K562 (cell line): ENCODE results near the gene SHC1. TPM values are rescaled to one million over a fixed set of nuclear protein-coding genes. Genes with fewer than 3 reads are reported as not detected.

ENCODE experiments used
- AFF4 ChIP-seq: sonication (generic); formaldehyde crosslinking; IDR thresholded peaks from 2 replicates; pipeline ENCODE4 v1.8.0; 2023; ENCODE audit warnings: mild to moderate bottlenecking, missing genetic modification reagents
- C11orf30 ChIP-seq: fragments of 450-650 bp; IDR thresholded peaks from 2 replicates; pipeline ENCODE4 v1.6.1; 2016; ENCODE audit warnings: low read depth, mild to moderate bottlenecking
- CBFB ChIP-seq: sonication (generic); formaldehyde crosslinking; IDR thresholded peaks from 2 replicates; pipeline ENCODE4 v1.4.0; 2020; ENCODE audit warnings: mild to moderate bottlenecking, missing genetic modification reagents
- EGR1 ChIP-seq: fragments of 450-650 bp; conservative IDR thresholded peaks from 2 replicates; pipeline ENCODE4 v1.6.1; 2017; ENCODE audit warnings: mild to moderate bottlenecking
- HINFP ChIP-seq: fragments of 450-650 bp; conservative IDR thresholded peaks from 2 replicates; pipeline ENCODE4 v1.6.1; 2016; ENCODE audit warnings: missing genetic modification characterization, low read depth, mild to moderate bottlenecking, control low read depth, missing compliant biosample characterization
- NFE2 ChIP-seq: IDR thresholded peaks from 2 replicates; pipeline ENCODE4 v1.6.1; 2014; ENCODE audit warnings: antibody characterized with exemption, low read depth
- SRSF9 ChIP-seq: fragments of 200-400 bp; formaldehyde crosslinking; IDR thresholded peaks from 2 replicates; pipeline ENCODE4 v1.6.1; 2017; ENCODE audit warnings: low read depth, low read length, borderline replicate concordance
- TCF3 ChIP-seq: sonication (generic); formaldehyde crosslinking; IDR thresholded peaks from 2 replicates; pipeline ENCODE4 v1.4.0; 2020; ENCODE audit warnings: mild to moderate bottlenecking, missing genetic modification reagents
- TFAP4 ChIP-seq: sonication (generic); formaldehyde crosslinking; IDR thresholded peaks from 2 replicates; pipeline ENCODE4 v1.8.0; 2022; ENCODE audit warnings: missing genetic modification reagents, mild to moderate bottlenecking, moderate library complexity, borderline replicate concordance
- ZBTB9 ChIP-seq: fragments of 450-650 bp; formaldehyde crosslinking; IDR thresholded peaks from 2 replicates; pipeline ENCODE4 v1.4.0; 2020; ENCODE audit warnings: mild to moderate bottlenecking, moderate library complexity
- ZNF316 ChIP-seq: fragments of 450-650 bp; IDR thresholded peaks from 2 replicates; pipeline ENCODE4 v1.6.1; 2016
- ZNF583 ChIP-seq: fragments of 250-450 bp; sonication (Bioruptor Pico); IDR thresholded peaks from 2 replicates; pipeline ENCODE4 v1.4.0; 2020
- ZNF707 ChIP-seq: fragments of 250-450 bp; sonication (Bioruptor Pico); conservative IDR thresholded peaks from 2 replicates; pipeline ENCODE4 v1.8.0; 2022; ENCODE audit warnings: inconsistent platforms, mild to moderate bottlenecking, moderate library complexity
- ZNF785 ChIP-seq: fragments of 250-450 bp; sonication (Bioruptor Pico); IDR thresholded peaks from 2 replicates; pipeline ENCODE4 v1.4.0; 2020; ENCODE audit warnings: mild to moderate bottlenecking
- polyA plus RNA-seq, 8 experiments: library from polyadenylated mRNA; depleted of rRNA in 4 of 8; stranded (reverse) in 5 of 8; unstranded in 3 of 8; fragments of >200 nt; fragmentation: Nextera tagmentation in 2 of 8; fragmentation: Illumina TruSeq in 1 of 8; extraction: Ambion mirVana in 2 of 8; extraction: Trizol in 1 of 8; gene quantifications; 2 replicates each; pipeline versions ENCODE4 v1.2.1 to v1.2.3, GENCODE V29; 2011 to 2014; ENCODE audit warnings: inconsistent platforms in 1 of 8, missing spikeins in 1 of 8
- total RNA-seq, 7 experiments: library from RNA; depleted of rRNA in 6 of 7; stranded (reverse); fragments of >200 nt in 6 of 7; fragmentation: Illumina TruSeq in 2 of 7; extraction: Trizol in 2 of 7; gene quantifications; 2 replicates each; pipeline versions ENCODE4 v1.2.1 to v1.2.3, GENCODE V29; 2011 to 2021; ENCODE audit warnings: low replicate concordance in 1 of 7

Gene SHC1
- total and polyA plus RNA-seq, 9 of the 15 experiments (the other 6 are each of a cell fraction or from before 2014, with no cell fraction given) = 4.1 to 113 (median 51.9) TPM

- TF ChIP-seq TFAP4 (CRISPR knock-in tag) (peak; percentile 50; the same call in 1 of the 2 replicates), HINFP (tag) (0 out of 2 replicates have a peak, but pooled peaks have one; percentile 30), ZNF583 (CRISPR knock-in tag) (0 out of 2 replicates have a peak, but pooled peaks have one; percentile 26), ZNF785 (CRISPR knock-in tag) (no peak), SRSF9 (no peak), EGR1 (0 out of 2 replicates have a peak, but pooled peaks have one; percentile 10), ZNF707 (CRISPR knock-in tag) (no peak), ZBTB9 (CRISPR knock-in tag) (0 out of 2 replicates have a peak, but pooled peaks have one; percentile 16), TCF3 (CRISPR knock-in tag) (0 out of 2 replicates have a peak, but pooled peaks have one; percentile 13), ZNF316 (peak; percentile 53; the same call in 1 of the 2 replicates), NFE2 (peak; percentile 38; the same call in 1 of the 2 replicates), CBFB (CRISPR knock-in tag) (no peak), C11orf30 (peak; percentile 39; the same call in 1 of the 2 replicates), AFF4 (CRISPR knock-in tag) (no peak)
- TF ChIP-seq, all 486 proteins: peak for 33
Measured at GRCh38 chr1:154993572-154994268, 23.2 kb upstream of the SHC1 start, which contains the start of gene LENEP (continued).
